Activated naive CD4-positive, alpha-beta T cell treated with anti-CD3 and anti-CD28 coated beads, Interleukin-2, amount 50 U/mL, for 72 hours (primary cell): ENCODE data around the gene TAX1BP1. TPM values are rescaled to one million over a fixed set of nuclear protein-coding genes. Genes with fewer than 3 reads are reported as not detected.
A peak's percentile ranks its signal among the peaks of the same experiment; 100 is the strongest.

Experiments
- ATAC-seq, 2 donors: fragments of 150-1000 bp; cut with Tn5 transposase; 2 replicates each; pipeline ENCODE4 v1.10.0; 2021; ENCODE audit warnings: mild to moderate bottlenecking in 2 of 2, moderate library complexity in 2 of 2
- DNase-seq, 2 donors: peaks; one replicate each; pipeline ENCODE4 v3.0.0; 2021 to 2022; ENCODE audit warnings: low spot score in 2 of 2
- H3K27ac Mint-ChIP-seq, 2 donors: one replicate each; pipeline ENCODE4 v1.8.0; 2022; ENCODE audit warnings: mild to moderate bottlenecking in 2 of 2, mixed read lengths in 2 of 2
- H3K36me3 Mint-ChIP-seq, 2 donors: one replicate each; pipeline ENCODE4 v1.8.0; 2022; ENCODE audit warnings: mixed read lengths in 2 of 2
- H3K9me3 Mint-ChIP-seq, 2 donors: one replicate each; pipeline ENCODE4 v1.8.0; 2022; ENCODE audit warnings: mixed read lengths in 2 of 2
- total RNA-seq, 2 donors: library from RNA; stranded (reverse); gene quantifications; one replicate each; pipeline ENCODE4 v1.2.3, GENCODE V29; 2022

TAX1BP1 gene
- total RNA-seq, 2 donors from 2014 or later = 110 to 122 TPM

DNA sequence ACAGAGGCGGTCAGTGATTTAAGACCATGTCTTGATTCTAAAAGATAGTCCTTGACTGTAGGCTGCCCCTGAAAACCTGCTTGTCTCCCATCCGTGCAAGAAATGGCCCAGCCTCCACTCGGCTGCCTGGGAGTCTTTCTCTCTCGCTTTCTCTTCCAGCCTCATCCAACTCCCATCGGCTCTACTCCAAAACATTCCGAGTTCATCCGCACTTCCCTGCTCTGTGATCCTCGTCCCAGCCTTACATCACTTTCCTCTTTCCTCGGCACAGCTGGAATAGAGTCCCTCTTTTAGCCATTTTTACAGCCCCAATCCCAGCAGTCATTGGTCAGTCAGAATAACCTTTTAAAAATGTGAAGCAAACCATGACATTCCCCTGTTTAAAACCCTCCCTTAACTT, 135.1 kb downstream of the TAX1BP1 start:
- ATAC-seq (no peak), DNase-seq (no peak)
- H3K9me3 Mint-ChIP-seq = no peaks in the 10 kb centered on the region
- peak overlapping the region in 1 of 2 donors; percentile 6 for H3K27ac Mint-ChIP-seq
- H3K36me3 Mint-ChIP-seq = no peaks in the 10 kb centered on the region

DNA sequence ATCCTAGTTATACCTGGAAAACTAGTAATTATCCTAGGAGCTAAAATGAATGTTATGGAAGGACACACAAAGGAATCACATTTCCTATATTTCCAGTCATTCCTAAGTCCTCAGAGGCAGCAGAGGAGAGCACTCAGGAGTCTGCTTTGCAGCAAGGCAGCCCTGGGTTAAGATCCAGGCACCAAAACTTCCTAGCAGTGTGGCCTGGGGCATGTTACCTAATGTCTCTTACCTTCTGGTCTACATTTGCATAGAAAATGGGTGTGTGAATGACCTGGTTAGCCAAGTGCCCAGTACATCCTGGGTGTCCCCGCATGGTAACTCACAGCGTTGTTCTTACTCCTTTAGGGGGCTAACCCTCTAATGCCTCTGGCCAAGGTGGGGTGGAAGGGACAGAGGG, 135.9 kb downstream of the TAX1BP1 start:
- H3K36me3 Mint-ChIP-seq = no peaks in the 10 kb centered on the region
- no peak overlapping the region for H3K27ac Mint-ChIP-seq
- DNase-seq (no peak), ATAC-seq (no peak)
- no peaks in the 10 kb centered on the region for H3K9me3 Mint-ChIP-seq

DNA sequence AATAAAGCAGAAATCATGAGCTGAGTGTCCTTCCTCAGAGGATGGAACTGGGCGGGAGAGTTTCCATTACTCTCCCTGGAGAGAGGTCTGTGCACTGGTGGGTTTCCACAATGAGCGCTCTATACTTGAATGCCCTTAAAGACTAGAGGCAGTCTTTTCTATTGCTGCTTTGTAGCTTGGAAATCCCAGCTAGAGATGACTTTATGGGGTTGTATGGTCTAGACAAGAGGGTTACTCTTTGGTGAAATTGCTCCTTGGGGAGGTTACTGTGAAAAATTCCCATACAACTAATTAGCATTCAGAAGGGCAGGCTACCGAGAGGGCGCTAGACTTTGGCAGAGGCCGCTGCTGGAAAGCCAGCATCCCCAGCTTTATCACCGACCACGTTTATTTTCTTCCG, 136.8 kb downstream of the TAX1BP1 start:
- Mint-ChIP-seq H3K27ac (no peak overlapping the region), H3K9me3 (no peaks in the 10 kb centered on the region), H3K36me3 (no peaks in the 10 kb centered on the region)
- no peak for DNase-seq
- ATAC-seq = no peak

Other genes starting within 250 kb of the TAX1BP1 start
- gene HIBADH, start 77.3 kb upstream of the TAX1BP1 start, total RNA-seq = 10 to 100 TPM; 15.8 to 18.4 TPM